Stimulated activated CD4-positive, alpha-beta T cell treated with anti-CD3 and anti-CD28 coated beads, Interleukin-15, amount 100 ng/mL, for 48 hours (primary cell): ENCODE measurements around the gene VIPR2.

Experiments
- DNase-seq, 2 donors: peaks; one replicate each; pipeline ENCODE4 v3.0.0-alpha.2; 2020; ENCODE audit warnings: low read depth in 2 of 2

Gene VIPR2

DNA sequence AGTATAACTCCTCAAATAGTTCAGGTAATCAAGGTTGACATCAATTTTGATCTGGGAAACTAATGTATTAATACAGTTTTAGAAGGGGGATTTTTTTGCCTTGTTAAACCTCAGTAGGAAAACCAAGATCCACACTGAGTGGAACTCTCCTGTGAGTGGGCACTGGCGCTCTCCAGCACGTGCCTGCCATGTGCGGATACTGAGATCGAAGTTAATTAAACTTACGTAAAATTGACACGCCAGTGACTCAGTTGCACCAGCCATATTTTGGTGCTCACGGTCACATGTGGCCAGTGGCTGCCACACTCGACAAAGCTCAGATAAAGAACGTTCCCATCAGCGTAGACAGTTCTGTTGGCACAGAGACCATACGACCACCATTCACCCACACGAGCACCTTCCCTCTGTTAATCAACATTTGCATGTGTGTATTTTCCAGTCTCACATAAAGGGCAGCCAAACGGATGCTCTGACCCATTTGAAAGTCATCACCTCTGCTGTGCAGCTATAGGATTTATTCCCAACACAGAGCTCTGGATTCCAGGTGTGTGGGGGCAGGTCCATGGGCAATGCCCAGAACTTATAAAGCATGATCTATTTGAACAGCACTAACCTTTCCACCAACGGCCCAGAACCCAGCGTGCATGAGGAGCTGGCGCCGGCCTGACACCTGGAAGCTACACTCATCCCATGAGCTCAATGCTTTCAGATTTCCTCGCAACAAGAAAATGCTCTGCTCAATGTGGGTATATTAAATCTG, 77.7 kb downstream of the VIPR2 start:
- no peak for DNase-seq

DNA sequence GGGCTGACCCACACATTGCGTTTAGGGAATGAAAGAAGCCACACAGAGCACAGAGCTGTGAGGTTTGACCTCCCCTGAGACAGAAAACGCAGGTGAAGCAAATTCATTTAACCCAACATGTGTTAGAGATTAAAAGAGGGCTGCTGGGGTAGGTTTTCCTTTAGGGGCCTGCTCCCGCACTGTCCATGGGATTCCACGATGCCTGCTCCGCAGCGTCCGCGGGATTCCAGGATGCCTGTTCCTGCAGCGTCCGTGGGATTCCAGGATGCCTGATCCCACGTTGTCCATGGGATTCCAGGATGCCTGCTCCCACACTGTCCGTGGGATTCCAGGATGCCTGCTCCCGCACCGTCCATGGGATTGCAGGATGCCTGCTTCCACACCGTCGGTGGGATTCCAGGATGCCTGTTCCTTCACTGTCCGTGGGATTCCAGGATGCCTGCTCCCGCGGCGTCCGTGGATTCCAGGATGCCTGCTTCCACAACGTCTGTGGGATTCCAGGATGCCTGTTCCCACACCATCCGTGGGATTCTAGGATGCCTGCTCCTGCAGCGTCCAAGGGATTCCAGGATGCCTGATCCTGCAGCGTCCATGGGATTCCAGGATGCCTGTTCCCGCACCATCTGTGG, 78.7 kb downstream of the VIPR2 start:
- no peak for DNase-seq

DNA sequence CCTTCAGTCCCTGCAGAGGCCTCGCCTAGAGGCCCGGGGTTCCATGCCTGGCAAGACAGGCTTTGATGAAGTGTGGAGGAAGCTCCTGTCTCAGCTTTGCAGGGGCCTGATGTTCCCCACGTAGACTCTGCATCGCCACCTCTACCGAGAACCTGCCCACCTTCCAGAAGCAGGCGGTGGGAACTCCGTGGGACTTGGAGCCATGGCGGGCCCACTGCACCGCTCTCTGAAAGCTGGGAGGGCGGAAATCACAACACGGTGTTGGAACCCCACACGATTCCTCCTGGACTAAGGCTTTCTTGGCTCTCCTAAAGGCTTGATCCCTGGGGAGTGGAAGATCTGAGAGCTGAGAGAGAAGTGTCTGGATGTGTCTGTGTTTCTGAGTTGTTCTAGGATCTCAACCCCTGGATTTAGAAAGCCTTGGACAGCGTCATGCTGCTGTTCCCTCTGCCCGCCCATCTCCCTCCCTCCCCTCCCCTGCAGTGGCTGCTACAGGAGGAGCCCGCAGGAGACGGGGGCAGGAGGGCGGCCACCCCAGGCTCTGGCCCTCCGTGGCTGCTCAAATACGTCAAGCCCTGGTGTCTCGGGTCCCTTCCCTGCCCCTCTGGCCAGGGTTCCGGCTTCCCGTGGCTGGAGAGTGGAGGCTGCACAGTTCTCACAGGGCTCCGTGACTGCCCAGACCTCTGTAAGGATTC, 79.7 kb downstream of the VIPR2 start:
- no peak for DNase-seq

DNA sequence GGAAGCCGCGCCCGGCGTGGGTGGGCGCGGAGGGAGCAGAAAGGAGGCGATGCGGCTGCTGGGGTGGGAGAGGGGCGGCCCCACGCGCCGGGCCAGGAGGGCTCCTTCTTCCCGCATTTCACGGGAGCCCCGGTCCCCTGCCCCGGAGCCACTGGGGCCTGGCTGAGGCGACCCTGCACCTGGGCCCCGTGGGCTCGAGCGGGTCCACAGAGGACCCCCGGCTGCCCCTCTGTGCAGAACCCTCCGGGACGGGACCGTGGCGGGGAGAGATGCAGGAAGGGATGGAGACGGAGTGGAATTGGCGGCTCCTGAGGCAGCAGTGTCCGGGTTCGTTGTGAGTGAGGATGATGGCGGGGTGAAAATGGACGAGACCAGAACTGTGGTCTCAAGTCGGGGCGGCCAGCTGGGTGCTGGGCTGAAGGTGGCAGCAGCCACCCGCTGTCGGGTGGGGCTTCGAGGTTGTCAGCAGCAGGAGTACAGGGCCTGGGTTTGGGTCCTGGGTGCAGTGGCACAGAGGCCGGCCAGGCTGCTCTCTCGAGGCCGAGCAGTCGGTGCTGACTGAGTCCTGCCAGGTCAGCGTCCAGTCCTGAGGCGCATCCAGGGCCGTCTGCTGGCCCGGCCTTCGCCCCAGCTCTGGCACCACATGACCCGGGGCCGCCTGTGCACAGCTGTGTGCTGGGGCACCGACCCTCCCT, 80.4 kb downstream of the VIPR2 start:
- DNase-seq, result no peak

DNA sequence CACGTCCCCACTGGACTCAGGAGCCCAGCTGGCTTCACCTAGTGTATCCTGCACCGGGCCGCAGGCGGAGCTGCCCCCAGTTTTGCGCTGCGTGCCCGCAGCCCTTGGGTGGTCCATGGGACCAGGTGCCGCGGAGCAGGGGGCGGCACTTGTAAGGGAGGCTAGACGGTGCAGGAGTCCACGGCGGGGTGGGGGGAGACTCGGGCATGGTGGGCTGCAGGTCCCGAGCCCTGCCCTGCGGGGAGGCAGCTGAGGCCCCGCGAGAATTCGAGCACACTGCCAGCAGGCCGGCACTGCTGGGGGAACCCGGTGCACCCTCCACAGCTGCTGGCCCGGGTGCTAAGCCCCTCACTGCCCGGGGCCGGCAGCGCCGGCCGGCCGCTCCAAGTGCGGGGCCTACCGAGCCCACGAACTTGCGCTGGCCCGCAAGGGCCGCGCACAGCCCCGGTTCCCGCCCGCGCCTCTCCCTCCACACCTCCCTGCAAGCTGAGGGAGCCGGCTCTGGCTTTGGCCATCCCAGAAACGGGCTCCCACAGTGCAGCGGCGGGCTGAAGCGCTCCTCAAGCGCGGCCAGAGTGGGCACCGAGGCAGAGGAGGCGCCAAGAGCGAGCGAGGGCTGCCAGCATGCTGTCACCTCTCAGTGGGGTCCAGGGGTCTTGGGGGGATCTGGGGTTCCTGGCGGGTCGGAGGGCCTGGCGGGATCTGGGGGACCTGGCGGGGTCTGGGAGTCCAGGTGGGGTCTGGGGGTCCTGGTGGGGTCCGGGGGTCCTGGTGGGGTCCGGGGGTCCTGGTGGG, 81.4 kb downstream of the VIPR2 start:
- no peak for DNase-seq

DNA sequence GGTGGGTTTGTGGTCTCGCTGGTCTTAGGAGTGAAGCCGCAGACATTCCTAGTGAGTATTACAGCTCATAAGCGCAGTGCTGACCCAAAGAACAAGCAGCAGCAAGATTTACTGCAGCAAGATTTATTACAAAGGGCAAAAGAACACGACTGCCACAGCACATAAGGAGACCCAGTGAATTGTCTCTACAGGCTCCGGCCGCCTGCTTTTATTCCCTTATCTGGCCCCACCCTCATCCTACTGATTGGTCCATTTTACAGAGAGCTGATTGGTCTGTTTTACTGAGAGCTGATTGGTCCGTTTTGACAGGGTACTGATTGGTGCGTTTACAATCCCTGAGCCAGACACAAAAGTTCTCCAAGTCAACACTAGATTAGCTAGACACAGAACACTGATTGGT, 82.1 kb downstream of the VIPR2 start:
- DNase-seq, result no peak

DNA sequence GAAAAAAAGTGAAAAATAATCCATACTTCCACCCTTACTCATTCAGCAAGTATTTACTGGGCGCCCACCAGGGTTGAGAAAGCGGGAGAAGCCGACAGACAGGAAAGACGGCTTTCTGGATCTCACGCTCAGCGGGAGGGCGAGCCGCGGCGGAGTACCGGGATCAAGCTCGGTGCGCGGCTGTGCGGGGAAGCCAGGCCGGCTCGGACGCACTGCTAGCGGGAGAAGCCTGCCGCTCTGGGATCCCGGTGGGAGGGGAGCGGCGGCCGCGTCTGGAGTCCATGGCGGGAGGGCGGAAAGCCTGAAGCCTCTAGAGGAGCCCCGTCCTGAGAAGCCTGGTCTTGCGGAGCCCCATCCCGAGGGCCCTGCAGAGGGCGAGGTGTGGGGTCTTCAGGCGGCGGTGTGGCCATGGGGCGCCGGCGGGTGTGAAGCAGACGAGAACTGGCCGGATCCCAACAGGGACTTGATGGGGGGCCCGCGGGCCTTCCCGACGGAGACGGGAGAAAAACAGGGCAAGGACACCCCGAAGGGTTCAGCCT, 82.9 kb downstream of the VIPR2 start:
- no peak for DNase-seq

DNA sequence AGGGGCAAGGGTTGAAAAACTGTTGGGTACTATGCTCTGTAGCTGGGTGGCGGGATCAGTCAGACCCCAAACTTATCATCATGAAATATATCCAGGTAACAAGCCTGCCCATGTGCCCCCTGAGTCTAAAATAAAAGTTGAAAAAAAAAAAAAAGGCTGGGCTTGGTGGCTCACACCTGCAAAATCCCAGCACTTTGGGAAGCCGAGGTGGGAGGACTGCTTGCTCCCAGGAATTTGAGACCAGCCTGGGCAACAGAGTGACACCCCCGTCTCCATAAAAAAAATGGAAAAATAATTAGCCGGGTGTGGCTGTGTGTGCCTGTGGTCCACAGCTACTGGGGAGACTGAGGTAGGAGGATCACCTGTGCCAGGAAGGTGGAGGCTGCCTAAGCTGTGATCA, 83.5 kb downstream of the VIPR2 start:
- no peak for DNase-seq

DNA sequence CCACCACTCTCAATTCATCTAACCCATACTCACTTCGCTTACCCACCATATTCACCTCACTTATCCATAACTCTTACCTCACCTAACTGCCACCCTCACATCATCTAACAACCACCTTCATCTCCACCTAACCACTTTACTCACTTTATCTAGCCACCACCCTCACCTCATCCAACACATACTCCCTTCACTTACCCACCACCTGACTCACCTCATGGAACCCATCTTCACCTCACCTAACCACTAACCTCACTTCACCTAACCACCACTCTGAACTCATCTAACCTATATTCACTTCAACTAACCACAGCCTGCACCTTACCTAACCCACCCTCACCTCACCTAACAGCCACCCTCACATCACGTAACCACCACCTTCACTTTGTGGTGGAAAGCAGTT, 84.2 kb downstream of the VIPR2 start:
- no peak for DNase-seq

DNA sequence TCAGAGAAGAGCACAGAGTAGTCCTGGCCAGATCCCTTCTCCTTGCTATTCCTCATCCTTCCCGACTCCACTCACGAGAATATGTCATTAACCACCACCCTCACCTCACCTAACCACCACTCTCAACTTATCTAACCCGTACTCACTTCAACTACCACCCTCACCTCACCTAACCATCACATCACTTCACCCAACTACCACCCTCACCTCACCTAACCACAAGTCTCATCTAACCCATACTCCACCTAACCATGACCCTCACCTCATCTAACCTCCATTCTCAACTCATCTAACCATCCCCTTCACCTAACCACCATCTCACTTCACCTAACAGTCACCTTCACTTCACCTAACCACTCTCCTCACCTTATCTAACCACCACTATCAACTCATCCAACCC, 85.0 kb downstream of the VIPR2 start:
- DNase-seq, result no peak

DNA sequence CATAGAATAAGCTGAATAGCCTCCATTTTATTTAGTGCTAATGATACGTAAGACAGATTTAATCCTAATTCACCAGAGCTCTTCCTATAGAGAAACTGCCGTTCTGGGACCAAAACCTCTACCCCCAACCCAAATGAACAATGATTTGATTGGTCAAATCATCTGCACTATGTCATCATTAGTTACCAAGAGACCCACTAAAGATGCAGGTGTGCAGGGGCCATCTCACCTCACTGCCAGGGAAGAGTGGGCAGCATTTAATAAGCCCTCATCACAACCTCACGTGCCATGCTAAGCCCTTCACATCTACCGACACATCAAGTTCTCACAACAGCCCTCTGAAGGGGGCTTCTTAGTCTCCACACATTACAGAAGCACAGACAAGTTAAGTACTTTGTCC, 87.0 kb downstream of the VIPR2 start:
- DNase-seq, result no peak

DNA sequence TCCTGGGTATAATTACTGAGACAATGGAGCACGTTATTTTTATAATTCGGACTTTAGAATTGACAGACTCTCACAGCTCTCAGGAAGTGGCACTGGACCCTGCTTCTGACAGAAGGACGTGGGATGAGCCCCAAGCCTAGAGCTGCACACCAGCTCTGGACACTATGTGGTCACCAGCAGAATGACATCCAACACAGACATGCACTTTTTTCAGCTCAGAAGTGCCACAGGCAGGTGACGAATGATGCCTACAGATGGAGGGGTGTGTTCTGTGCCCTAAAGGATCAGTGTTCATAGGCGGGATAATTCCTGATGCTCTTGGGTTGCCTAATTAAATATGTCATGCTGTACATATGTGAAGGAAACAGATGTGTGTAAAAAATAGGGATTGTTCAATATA, 87.9 kb downstream of the VIPR2 start:
- no peak for DNase-seq

DNA sequence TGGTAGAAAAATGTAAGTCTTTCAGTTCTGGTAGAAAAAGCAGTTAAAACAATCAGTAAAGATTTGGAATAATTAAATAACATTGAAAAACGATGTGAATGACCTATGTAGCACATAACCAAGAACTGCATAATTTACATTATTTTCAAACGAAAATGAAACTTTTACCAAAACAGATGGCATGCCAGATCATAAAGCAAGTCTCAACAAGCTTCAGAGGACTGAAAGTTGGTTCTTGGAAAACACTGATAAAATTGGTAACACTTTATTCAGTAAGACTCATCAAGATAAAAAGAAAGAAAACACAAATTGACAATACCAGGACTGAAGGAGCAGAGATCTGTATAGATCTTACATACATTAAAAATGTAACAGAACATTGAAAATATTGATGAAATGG, 92.8 kb downstream of the VIPR2 start:
- no peak for DNase-seq

DNA sequence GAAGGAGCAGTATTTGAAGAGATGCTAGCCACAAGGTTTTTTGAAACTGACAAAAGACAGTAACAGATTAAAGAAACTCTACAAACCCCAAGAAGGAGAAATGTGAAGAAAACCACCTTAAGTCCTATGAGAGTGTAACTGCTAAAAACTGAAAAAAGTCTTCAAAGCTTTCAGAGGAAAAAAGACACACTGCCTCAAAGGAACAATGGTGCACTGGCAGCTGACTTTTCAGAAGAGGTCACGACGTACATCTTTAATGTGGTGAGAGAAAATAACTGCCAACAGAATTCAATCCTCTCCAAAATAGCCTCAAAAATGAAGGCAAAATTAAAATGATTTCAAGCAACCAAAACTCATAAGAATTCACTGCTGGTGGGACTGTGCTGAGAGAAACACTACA, 94.0 kb downstream of the VIPR2 start:
- DNase-seq, result no peak

DNA sequence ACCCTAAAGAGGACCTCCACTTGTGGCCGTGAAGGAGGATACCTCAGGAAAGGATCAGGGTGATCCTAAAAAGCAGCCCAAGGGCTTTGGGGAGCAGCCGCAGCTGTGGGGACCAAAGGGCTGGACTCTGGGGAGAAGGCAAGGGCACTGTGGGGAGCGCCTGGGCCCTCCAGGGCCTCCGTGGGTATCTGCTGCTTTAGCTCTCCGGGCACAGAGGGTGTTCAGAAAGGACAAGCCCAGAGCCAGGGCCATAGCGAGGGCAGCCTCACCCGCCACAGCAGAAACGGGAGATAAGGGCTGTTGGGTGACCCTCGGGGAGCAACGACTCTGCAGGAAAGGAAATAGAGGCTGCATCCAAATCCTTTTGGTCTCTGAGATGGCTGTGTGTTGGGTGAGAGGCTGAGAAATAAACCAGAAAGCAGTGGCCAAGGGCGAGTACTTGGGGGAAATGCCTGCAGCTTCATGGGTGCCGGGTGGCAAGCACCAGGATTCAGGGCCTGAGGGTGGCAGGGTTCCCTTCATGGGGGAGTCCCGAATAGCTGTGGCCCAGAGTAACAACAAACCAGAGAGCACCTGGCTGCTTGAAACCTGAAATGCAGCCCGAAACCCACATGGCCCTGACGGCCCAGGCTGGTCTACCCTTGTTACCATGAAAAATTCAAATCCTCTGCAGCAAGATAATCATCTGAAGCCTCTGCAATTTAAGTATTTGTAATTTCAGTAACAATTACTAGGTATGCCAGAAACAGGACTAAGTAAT, 95.2 kb downstream of the VIPR2 start:
- DNase-seq, result no peak

DNA sequence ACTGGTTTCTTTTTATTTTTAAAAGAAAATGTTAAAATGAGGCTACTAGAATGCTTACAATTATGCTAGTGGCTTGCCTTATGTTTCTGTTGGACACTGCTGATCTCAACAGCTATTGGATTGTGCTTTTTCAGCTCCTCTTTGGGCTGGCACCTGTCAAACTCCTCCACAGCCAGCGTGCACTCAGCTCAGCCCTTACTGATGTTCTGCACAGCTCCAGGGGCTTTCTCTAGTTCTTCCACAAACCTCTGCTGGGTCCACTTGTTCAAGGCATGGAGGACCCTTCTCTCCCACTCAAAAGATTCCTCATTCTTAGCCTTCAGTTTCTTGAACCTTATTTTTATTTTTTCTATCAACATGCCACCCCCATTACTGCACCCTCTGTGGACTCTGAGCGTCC, 96.0 kb downstream of the VIPR2 start:
- DNase-seq, result no peak

DNA sequence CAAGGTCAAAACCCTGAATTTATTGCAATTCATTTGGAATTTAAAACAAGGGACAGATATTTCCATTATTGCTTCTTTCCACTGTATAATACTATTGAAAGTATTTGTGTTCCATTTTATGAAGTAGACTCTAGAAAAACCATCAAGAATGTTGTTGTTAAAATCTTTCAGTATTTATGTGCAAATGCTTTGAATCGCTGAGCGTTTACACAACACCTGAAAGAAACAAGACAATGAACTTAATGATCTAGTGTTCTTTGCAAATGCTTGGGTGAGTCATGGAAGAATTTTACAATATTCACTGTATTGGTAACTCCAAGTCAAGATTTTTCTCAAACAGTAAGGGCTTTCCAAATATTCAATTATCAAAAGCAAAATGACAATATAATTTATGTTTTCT, 97.1 kb downstream of the VIPR2 start:
- no peak for DNase-seq

DNA sequence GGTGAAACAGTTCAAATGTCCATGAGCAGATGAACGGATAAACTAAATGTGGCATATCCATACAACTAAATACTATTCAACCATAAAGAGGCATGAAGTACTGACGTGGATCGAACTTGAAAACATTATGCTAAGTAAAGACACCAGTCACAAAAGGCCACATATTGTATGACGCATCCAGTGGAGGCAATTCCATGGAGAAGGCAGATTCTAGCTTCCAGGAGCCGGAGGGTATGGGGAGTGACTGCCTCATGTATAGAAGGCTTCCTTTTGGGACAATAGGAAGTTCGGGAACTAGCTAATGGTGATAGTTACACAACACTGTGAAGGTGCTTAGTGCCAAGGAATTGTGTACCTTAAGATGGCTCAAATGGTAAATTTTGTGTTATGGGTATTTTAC, 98.4 kb downstream of the VIPR2 start:
- DNase-seq, result no peak

DNA sequence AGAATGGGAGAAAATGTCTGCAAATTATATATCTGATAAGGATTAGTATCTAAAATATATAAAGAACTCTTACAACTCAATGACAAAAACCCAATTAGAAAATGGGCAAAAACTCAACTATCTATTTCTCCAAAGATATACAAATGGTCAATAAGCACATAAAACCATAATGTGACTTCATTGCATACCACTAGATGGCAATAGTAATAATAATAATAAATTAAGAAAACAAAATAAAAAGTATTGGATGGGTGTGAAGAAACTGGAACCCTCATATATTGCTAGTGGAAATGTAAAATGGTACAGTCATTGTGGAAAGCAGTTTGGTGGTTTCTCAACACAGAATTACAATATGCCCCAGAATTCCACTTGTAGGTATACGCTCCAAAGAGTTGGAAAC, 98.8 kb downstream of the VIPR2 start:
- DNase-seq, result no peak

DNA sequence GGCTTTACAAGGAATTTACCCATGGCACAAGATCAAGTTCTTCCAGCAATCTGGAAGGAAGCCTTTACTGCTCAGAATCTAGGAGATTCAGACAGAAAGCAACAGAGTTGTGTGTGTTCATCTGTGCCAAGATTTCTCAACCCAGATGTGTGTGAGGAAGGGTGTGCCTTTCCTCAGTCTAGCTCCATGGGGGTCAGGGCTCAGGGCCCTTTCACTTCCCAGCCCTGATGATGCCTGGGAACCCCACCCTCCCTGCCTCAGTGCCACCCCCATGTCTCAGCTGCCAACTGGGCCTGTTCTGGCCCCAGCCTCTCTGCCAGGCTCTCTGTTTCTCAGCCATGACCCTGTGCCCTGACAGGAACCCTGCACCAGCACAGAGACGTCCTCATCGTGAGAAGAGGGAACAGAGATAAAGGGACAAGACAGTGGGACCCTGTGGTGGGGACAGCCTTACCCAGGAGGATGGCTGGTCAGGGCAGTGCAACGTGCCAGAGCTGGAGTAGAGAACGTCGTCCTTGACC, 102.0 kb downstream of the VIPR2 start:
- DNase-seq, result no peak

DNA sequence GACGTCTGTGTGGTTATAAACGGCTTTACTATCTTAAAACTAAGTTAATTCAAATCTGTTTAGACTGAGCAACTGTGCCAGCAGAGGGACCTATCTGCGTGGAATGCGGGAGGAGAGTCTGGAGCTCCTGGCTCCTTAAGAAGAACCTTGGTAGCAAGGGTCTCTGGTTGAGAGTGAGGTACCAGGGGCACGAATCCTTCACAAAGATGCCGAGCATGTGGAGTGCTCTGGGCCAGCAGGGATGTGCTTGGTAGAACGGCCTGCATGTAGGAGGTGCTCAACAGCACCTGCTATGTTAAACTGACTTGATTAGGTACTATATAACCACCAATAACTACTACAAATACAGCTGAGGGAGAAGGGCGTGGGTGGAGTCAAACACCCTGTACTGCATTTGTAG, 102.6 kb downstream of the VIPR2 start:
- no peak for DNase-seq
